Measurements from ENCODE around the gene CPNE1.
"Not testable (repeated sequence)": the region's sequence is repeated elsewhere in the genome, so short reads cannot be mapped to it uniquely, and the experiment has no call there.

CPNE1 gene

GRCh38 chr20:35708502-35708901, 43.8 kb upstream of the CPNE1 start:
- no peak for TF ChIP-seq CTCF (IDR thresholded peaks at IDR 0.05; ENCODE audit: low read depth, low read length)
- no peak overlapping the region for H3K4me3 ChIP-seq (ENCODE audit: low read depth, low read length)

- not testable (repeated sequence) for H3K4me3 ChIP-seq (ENCODE audit: low read depth, low read length)
These were observed 42.2 kb upstream of the CPNE1 start for GRCh38 chr20:35706591-35707529.

- H3K4me3 ChIP-seq (ENCODE audit: low read depth, low read length): not testable (repeated sequence)
These were observed 41.2 kb upstream of the CPNE1 start for GRCh38 chr20:35705894-35706293.

- TF ChIP-seq CTCF (IDR thresholded peaks at IDR 0.05; ENCODE audit: low read depth, low read length): no peak
These were observed 40.0 kb upstream of the CPNE1 start for GRCh38 chr20:35704514-35705261.

GRCh38 chr20:35702824-35703695, 38.4 kb upstream of the CPNE1 start:
- H3K4me3 ChIP-seq (ENCODE audit: low read depth, low read length): no peak overlapping the region
- TF ChIP-seq CTCF (IDR thresholded peaks at IDR 0.05; ENCODE audit: low read depth, low read length): no peak

More at GRCh38 chr20:35704514-35705261, 40.0 kb upstream of the CPNE1 start:
- H3K4me3 ChIP-seq (ENCODE audit: low read depth, low read length): no peak overlapping the region

GRCh38 chr20:35702051-35702823, 37.5 kb upstream of the CPNE1 start:
- TF ChIP-seq CTCF (IDR thresholded peaks at IDR 0.05; ENCODE audit: low read depth, low read length): no peak
- H3K4me3 ChIP-seq (ENCODE audit: low read depth, low read length): no peak overlapping the region

- TF ChIP-seq CTCF (IDR thresholded peaks at IDR 0.05; ENCODE audit: low read depth, low read length): no peak
- no peak overlapping the region for H3K4me3 ChIP-seq (ENCODE audit: low read depth, low read length)
These were observed 36.0 kb upstream of the CPNE1 start for GRCh38 chr20:35700625-35701148.
